ENCODE data around the gene EIF4E1B.

EIF4E1B gene

DNA sequence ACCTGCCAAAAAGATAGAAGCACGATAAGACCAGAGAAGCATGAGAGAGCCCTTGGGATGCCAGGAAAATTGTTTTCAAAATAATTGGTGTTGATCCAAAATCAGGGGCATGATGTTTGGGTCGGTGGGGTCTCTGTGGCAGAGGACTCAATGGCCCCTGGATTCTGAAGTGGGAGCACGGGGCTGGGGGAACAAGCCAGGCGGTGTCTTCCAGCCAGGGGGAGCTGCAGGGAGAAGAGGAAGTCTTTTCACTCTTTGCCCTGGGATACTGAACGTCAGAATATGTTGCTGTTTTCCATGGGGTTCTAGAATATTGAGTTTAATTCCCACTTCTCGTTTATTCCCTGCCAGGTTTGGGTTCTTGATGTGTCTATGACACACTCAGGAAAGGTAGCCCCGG is 37.2 kb downstream of the EIF4E1B start:
- DNase-seq: no peak

DNA sequence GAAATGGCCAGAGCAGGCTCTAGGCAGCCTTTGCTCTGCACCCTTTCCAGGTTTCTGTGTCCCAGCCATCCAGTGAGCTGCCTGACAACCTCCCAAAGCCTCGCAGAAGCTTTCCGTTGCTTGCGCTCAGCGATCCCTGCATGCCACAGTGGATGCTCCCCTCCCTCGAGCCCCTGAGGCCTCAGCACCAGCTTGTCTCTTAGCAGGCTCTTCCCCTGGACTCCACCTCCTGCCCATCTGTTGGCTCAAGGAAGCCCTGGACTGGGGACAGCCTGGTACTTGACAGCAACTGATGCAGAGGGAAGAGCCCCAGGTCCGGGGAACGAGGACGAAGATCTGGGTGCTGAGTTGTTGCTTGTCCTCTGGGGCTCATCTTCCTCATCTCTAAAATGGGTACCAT is 40.0 kb downstream of the EIF4E1B start:
- no peak for DNase-seq

DNA sequence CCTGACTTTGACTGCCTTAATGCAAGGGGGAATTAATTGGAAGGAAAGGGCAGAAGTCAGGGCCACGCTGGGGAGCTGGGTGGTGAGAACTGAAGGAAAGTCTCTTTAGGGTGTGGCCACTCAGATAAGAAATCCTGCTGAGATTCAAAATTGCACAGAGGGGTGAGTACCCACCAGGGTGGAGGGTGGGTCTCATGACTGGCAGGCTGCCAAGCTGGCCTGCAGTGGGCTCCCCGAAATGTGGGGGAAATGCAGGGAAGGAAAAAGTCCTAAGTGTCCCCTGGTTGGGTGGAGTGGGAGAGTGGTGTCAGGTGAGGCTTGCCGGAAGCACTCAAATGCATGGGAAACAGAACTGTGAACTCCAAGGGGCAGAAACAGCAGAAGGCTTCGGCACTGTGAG is 40.9 kb downstream of the EIF4E1B start:
- DNase-seq: no peak

DNA sequence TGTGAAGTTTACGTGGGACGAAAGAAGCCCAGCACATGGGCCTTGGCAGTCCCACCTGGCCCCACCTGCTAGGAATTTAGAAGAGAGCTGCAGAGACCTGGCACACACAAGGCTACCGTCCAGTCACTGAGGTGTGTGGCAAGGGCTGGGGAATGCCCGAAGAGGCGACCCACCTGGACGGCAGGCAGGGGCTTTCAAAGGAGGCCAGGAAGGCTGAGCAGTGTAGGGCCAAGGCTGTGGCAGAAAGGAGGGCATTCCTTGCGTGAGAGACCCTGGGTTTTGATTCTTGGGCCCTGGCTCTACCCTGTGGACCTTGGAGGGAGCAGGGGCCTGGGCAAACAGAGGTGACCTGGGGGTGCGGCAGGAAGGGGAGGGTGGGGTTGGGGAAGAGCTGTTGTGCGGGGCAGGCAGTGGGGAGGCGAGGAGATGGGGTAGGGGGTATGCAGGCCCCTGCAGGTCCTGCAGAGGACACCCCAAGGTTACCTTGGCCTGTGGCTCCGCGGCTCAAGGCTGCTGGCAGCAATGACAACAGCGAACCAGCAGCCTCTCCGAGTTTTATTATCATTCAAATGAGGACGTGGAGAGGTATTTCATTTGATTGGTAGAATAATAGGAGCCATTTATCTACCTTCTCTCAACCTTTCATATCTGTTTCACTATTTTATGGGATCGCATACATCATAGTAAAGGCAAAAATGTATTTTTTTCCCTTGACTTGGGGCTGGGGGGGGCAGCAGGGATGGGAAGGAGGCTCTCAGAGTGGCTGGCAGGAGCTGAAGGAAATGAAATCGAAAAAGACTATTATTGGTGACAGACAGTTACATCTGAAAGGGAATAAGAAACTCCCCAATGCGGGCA is 41.6 kb downstream of the EIF4E1B start:
- DNase-seq: no peak

DNA sequence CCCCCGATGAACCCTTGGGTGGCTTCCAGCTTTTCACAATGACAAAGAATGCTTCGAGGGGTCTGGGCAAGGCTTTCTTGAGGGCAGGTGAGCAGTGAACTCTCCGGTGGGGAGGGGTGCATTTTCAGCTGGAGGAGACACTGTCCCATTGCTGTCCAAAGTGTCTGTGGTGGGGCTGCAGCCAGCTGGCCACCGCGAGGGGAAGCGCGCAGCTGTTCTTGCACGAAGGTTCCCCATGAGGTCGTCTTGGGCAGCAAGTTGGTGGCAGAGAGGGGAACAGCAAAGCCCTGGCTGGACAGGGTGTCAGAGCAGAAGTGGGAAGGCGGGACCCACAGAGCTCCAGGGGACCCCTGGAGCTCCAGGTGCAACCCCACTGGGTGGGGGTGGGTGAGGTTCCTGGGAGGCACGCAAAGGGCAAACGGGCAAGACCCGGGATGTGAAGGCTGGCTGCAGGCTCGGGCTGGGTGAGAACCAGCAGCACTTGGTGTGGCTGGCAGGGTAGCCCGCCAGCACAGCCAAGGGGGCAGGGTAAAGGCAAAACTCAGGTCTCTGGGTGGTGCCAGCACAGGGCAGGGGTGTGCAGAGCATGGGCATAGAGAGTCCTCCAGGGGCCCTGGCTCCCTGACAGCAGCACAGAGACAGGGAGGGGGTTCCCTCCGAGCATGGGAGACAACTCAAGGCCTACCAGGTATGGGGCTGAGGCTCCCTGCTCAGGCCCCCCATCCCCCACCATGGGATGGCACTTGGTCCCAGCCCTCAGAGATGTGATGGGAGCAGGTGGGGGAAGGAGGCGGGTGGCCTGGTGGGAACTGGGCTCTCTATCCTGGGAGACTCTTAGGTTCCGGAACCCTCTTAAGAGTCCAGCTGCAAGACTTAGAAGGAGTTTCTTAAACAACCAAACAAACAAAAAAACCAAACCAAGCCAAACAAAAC is 43.4 kb downstream of the EIF4E1B start:
- no peak for DNase-seq

DNA sequence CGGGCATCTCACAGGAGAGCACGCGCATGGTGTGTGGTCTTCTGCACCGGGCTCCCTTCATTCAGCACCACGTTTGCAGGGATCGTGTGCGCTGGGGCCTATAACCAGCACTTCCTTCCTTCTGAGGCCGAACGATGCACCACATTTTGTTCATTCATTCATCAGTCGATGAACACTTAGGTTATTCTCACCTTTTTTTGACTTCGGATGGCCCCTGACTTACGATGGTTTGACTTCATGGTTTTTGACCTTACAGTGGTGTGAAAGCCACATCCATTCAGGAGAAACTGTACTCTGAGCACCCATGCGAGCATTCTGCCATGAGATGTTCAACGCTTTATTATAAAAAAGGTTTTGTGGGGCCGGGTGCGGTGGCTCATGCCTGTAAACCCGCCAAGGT is 44.3 kb downstream of the EIF4E1B start:
- DNase-seq: no peak

DNA sequence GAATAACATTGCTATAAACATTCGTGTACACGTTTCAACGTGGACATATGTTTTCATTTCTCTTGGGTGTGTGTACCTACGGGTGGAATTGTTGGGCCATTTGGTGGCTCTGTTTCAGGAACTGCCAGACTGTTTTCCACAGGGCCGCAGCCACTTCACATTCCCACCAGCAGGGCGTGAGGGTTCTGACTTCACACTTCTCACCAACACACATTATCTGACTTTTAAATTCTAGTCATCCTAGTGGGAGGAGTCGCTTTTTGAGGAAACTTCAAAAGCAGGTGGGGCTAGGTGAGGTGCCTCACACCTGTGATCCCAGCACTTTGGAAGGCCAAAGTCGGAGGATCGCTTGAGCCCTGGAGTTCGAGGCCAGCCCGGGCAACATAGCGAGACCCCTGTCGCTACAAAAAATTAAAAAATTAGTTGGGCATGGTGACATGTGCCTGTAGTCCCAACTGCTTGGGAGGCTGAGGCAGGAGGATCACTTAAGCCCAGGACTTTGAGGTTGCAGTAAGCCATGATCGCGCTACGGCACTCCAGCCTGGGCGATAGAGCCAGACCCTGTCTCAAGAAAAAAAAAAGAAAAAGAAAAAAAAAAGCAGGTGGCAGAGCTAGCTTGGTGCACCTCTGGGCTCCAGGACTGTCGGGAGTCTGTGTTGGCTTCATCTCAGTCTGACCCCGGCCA is 45.3 kb downstream of the EIF4E1B start:
- DNase-seq: no peak

DNA sequence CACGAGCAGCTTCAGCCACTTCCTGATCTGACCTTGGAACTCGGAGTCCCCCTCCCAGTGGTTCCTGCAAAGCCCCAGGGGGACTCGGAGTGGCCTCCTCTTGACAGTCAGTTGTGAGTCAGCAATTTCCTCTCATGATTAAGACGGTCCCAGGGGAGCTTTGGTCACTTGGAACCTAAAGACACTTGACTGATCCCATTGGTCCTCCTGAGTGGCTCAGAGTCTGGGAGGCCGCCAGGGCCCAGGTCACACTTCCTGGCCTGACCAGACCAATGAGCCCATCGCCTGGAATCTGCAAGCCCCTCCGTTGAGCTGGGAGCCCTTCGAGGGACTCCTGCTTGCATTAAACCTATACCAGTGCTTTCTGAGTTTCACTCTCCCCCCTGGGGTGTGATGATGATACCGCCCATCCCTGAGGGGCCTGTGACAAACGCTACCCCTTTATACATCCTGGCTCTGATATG is 45.9 kb downstream of the EIF4E1B start:
- no peak for DNase-seq

DNA sequence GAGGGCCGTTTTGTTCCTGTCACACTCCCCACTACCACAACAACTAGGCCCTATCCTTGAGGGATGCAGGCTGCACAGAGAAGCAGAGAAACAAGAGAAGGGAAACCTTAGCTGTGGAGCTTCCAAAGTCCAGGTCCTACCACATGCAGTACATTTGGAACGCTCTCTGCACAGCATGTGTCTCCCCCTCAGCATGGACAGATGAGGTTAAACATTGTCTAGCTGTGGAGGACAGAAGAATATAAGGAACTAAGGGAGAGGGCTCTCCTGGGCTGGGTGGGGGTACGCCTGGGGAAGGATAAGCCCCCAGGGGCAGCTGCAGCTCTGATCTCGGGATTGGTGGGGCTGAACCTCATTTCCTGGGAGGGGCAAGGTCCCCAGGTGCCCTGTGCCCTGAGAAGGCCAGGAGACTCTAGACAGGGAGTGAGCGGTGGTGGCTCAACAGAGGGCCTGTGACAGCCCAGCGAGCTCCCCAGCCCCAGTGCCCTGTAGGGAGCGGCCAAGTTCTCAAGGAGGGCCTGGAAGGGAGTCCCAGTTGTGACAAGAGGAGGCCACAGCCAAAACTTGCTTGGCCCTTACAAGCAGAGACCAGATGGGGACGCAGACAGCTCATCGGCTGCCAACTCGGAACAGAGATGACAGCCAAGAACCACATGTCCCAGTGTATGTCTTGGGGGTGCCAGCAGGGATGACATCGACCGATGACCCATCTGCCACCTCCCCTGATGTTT is 46.9 kb downstream of the EIF4E1B start:
- DNase-seq: no peak

DNA sequence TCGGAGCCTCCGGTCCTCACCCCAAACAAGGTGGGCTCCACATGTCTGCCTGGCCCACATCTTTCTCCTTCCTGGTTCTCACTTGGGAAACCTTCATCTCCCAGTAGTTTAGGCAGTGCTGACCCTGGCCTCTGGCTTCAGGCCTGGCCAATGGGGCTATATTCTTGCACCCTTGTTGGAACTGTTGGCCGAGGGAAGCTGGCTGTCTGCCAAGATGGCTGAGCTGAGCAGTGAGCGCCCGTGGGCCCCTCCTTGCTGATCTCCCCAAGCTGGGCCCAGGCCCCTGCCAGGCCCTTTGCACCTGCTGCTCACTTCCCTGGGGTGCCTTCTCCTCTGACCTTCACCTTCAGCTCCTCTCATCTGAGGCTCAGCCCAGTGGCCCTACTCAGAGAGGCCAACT is 48.1 kb downstream of the EIF4E1B start:
- no peak for DNase-seq

DNA sequence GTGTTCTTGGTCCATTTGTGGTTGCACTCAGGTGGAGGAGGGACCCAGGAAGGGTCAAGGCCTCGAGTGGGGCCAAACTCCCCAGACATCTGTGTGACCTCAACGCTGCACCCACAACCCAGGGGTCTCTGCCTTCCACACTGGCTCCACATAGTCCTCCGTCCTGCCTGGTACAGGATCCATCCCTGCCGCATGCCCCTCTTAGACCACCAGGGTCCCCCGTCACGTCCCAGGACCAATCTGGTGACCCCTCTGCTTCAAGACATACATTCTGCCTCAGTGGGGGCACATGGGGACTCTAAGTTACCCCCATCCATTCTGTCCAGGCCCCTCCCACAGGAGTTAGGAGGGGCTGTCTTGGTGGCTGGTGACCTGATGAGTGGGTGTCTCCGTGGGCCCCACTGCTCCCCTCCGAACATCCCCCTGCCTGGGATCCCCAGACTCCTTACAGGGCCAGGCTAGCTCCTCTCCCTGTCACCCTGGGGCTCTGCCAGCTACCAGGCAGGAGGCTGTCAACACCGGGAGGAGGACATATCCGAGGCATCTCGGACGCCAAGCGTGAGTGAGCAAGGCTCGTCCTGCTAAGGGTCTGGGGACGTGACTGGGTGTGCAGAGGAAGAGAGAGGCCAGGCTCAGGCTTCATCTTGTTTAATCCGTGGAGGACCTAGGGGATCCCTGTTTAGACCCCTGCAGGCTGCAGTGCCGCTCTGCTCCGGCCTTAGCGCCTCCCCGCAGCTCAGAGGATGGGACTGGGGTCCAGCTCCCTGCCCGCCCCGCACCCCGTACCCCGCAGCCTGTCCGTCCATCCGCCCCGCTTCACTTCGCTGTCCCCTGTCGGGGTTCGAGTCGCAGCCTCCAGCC is 49.1 kb downstream of the EIF4E1B start:
- DNase-seq: no peak

DNA sequence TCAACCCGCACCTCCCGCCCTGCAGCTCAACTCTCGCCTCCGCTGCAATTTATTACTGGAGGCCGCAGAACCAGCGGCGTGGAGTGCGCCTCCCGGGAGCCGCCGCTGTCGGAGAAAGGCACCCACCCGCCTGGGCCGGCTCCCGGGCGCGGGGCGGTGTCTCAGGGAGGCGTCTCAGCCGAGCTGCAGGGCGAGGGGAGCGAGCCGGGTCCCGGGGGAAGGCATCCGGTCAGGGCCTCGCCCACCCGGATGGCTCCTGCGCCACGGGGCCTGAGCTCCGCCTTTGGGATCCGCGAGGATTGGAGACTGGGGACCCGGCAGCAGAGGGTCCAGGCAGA is 49.7 kb downstream of the EIF4E1B start:
- no peak for DNase-seq

DNA sequence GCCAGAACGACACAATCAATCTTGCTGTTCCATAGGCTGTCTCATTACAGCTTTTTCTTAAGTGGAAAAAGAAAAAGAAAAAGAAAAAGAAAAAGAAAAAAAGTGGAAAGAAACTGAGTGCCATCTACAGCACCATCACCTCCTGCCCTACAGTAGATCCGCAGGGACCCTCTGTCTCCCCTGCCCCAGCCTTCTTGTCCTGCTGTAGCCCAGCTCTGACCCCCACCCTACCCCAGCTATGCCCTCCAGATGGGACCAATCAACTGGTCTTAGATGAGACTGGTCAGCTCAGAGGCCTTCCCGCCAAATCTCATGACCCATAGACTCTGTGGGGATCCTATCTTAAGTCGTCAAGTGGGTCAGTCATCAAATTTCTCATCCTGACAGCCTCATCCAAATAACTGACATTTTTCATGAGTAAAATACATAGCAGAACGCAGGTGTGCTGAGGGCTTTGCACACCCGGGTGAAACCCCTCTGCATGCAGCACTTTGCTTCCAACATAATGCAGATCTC is 51.6 kb downstream of the EIF4E1B start:
- DNase-seq: no peak

DNA sequence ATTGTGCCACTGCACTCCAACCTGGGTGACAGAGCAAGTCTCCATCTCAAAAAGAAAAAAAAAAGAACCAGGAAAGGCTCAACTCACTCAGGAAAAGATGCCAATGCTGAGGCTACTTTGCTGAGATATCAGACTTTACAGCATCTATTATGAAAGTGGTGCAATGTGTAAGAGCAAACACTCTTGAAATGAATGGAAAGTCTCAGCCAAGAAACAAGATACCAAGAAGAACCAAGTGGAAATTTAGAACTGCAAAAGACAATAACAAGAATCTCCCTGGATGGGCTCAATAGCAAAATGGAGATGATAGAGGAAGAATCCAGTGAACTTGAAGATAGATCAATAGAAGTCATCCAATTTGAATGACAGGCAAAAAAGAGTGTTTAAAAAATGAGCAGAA is 54.5 kb downstream of the EIF4E1B start:
- no peak for DNase-seq

DNA sequence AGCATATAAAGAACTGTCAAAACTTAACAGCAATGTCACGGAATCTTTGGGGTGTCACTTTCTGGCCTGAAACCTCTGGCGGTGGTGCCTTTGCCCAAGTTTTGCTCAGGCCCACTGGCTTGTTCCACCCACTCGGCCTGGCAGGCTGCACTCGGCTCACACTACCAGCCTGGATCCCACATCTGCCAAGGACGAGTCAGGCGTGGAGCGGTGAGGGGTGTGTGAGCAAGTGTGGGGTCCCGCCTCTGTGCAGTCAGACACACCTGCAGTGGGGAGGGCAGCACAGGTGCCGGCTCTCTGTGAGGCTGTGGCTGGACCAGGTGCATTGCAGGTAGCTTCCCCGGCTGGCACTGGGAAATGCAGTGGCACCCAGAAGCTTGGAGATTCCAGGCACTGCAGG is 56.8 kb downstream of the EIF4E1B start:
- no peak for DNase-seq

DNA sequence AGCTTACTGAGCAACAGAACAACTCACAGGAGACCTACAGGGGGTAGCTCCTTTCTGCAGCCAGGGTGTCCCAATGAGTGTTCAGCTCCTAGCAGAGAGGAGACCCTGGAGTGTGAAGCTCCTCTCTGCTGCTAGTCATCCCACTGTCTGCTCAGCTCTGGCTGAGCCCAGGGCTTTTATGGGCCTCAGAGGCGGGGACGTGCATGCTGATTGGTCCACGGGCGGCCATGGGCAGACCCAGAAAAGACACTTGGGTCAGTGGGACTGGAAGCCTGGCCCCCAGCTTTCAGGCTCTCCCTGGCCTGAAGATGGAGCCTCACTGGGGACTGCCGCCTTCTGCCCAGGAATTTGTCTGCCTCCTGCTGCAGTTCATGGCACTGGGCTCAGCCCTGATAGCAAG is 57.4 kb downstream of the EIF4E1B start:
- no peak for DNase-seq

DNA sequence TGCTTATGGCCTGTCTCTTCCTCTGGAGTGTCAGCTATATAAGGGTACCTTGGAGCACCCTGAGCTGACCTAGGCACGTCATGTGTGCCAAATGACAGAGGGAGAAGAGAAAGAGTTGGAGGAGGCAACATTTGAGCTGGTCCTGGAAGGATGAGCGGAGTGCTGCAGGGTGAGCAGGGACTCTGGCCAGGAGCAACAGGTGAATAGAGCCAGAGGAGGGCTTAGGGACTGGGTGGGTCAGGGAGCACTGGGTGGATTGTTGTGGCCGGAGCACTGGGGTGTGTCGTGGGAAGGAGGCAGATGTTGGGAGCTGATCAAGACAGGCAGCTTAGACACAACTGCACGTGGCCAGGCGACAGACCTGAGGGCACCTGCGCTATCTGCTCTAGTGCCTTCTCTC is 60.4 kb downstream of the EIF4E1B start:
- no peak for DNase-seq

DNA sequence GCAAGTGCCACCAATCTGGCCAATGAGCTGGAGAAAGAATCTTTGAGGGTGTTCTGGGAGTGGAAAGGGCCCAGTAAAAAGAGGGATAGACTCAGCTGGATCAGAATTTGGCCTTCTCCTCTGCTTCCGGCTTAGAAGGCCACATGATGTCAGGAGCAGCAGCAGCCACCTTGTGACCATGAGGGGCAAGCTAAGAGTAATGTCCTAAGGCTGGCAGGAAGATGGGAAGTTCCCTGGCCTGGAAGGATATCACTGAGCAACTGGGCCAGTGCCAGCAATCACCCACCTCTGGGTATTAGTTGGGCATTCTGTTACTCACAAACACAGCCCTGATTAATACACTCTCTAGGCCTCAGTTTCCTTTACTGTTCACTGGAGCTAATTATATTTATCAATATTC is 61.0 kb downstream of the EIF4E1B start:
- no peak for DNase-seq

DNA sequence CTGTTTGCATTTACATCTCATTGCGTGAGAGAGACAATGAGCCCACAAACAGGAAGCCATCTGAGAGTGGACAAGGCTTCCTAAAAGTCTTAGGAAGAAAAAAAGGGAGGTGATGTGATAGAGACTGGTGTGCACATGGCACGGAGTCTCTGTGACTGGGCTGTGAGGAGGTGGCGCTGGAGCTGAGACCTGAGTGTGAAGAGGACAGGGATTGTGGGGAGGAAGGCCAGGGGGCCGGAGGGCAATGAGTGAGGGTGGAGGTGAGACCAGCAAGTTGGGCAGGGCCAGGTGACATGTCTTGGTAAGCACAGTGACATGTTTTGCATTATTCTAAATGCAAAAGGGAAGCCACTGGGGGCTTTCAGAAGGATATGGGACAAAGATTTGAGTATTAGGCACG is 61.9 kb downstream of the EIF4E1B start:
- DNase-seq: no peak

DNA sequence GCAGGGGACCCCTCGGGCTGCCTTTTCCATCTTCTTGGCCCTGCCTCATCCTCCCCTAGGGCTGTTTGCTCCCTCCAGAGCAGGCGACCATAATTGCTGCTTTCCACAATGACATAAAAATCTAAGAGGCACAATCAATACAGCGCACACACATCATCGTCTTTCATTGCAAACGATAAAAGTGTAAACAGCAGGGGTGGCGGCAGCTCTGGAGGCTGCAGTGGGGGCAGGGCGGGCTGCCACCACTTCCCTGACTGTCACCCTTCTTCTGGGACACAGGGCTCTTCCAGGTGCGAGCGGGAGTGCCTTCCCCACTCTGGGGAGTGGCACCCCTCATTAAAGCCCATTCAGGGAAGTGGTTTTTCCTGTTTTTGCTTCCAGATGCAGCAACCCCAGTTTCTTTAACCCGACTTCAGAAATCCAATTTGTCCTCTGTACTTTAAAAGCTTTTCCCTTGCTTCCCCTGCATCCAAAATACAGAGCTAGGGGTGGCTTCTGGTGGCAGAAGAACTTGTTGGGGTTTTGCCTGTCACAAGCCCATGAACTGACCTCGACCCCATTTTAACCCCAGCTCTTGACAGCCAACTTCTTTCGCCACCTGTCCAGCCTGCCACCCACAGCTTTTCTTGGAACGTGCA is 62.5 kb downstream of the EIF4E1B start:
- no peak for DNase-seq

DNA sequence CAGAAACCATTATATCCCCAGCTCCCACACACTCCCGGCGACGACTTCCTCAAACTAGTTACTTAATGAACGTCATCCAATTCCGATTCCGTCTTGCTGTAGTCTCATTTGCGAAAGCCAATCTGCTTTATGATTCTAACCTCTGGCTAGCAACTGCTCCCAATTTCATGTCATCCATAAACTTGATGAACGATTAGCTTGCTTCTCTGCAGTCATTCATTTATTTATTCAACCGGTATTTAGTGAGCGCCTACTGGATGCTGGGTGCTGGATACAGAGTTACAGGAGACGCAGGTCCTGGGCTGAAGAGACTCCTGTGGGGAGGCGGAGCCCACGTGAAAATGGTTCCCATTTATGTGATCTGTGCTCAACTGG is 63.0 kb downstream of the EIF4E1B start:
- no peak for DNase-seq
